Activated CD4-positive, alpha-beta T cell treated with anti-CD3 and anti-CD28 coated beads, Interleukin-2, amount 10 ng/mL, durations not matched to agents 24 days and 14 days (primary cell): ENCODE measurements around the gene NKAIN4. TPM values are rescaled to one million over a fixed set of nuclear protein-coding genes. Genes with fewer than 3 reads are reported as not detected.
"Not testable (repeated sequence)": the region's sequence is repeated elsewhere in the genome, so short reads cannot be mapped to it uniquely, and the experiment has no call there.

ENCODE experiments used
- DNase-seq: peaks from one replicate; pipeline ENCODE4 v3.0.0; 2022
- H3K27ac Mint-ChIP-seq: one replicate; pipeline ENCODE4 v1.8.0; 2022; ENCODE audit warnings: mild to moderate bottlenecking, mixed read lengths
- H3K27me3 Mint-ChIP-seq: one replicate; pipeline ENCODE4 v1.8.0; 2022; ENCODE audit warnings: mixed read lengths
- H3K36me3 Mint-ChIP-seq: one replicate; pipeline ENCODE4 v1.8.0; 2022; ENCODE audit warnings: low read depth, mild to moderate bottlenecking, mixed read lengths
- H3K4me1 Mint-ChIP-seq: one replicate; pipeline ENCODE4 v1.8.0; 2021; ENCODE audit warnings: mixed read lengths
- H3K4me3 Mint-ChIP-seq: one replicate; pipeline ENCODE4 v1.8.0; 2022; ENCODE audit warnings: mild to moderate bottlenecking, moderate library complexity, mixed read lengths
- H3K9me3 Mint-ChIP-seq: one replicate; pipeline ENCODE4 v1.8.0; 2021; ENCODE audit warnings: mixed read lengths
- intact Hi-C: fragments of 100-400 bp; cut with micrococcal nuclease; formaldehyde crosslinking; loops from one replicate; pipeline ENCODE4 v1.15.1; 2023
- total RNA-seq: library from RNA; stranded (reverse); gene quantifications from 2 replicates; pipeline ENCODE4 v1.2.3, GENCODE V29; 2022

The NKAIN4 gene
- total RNA-seq, 1 donor from 2014 or later, result not detected

GRCh38 chr20:63251350-63251749 is 2.9 kb downstream of the NKAIN4 start:
- H3K4me3 Mint-ChIP-seq, intact Hi-C loops, DNase-seq, H3K4me1 Mint-ChIP-seq, H3K27ac Mint-ChIP-seq, H3K9me3 Mint-ChIP-seq, H3K36me3 Mint-ChIP-seq: not testable (repeated sequence)
- H3K27me3 Mint-ChIP-seq, result peaks cover 32% of the 10 kb centered on the region

- H3K36me3 Mint-ChIP-seq, result no peaks in the 10 kb centered on the region
- intact Hi-C loops, result no loop called here
Observed at GRCh38 chr20:63249891-63250290, 4.4 kb downstream of the NKAIN4 start.

DNA sequence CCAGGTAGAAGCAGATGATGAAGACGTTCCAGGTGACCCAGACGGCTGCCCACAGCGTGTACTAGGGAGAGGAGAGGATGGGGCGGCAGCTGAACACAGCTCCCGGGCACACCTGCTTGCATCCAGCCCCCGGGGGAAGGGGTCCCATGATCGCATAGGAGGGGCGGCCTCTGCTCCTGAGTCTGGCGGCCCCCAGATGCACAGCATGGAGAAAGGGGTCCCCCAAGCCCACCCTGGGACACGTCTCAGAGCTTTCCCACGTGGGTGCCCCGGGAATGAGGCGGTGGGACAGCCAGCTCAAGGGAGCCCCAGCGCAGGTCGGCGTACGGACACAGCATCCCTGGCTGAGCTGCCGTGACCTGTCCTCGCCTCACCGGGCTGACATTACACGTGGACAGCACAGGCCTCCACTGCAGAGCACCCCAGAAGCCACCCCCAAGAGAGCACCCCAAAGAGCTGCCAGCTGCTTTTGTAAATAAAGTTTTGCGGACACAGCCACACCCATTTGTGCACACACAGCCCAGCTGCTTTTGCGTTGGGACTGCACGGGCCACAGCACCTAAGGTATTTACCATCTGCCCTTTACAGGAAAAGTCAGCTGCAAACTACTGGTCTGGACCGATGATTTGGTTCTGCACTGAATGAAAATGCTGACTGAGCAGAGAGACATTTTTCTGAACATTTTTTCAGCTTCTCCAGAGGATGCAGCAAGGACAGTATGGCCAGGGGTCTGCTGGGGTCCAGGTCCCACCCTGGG is 5.2 kb downstream of the NKAIN4 start:
- intact Hi-C loops, result no loop called here
- no peak overlapping the region for H3K27ac Mint-ChIP-seq
- H3K4me1 Mint-ChIP-seq, result no peaks in the 10 kb centered on the region
- no peak overlapping the region for H3K4me3 Mint-ChIP-seq
- H3K27me3 Mint-ChIP-seq, result peaks cover 24% of the 10 kb centered on the region
- no peaks in the 10 kb centered on the region for H3K9me3 Mint-ChIP-seq
- H3K36me3 Mint-ChIP-seq, result no peaks in the 10 kb centered on the region
- no peak for DNase-seq

More at GRCh38 chr20:63249891-63250290, 4.4 kb downstream of the NKAIN4 start:
- Mint-ChIP-seq H3K4me3 (no peak overlapping the region), H3K4me1 (no peaks in the 10 kb centered on the region), H3K27me3 (peaks cover 26% of the 10 kb centered on the region), H3K9me3 (no peaks in the 10 kb centered on the region), H3K27ac (no peak overlapping the region)
- no peak for DNase-seq

DNA sequence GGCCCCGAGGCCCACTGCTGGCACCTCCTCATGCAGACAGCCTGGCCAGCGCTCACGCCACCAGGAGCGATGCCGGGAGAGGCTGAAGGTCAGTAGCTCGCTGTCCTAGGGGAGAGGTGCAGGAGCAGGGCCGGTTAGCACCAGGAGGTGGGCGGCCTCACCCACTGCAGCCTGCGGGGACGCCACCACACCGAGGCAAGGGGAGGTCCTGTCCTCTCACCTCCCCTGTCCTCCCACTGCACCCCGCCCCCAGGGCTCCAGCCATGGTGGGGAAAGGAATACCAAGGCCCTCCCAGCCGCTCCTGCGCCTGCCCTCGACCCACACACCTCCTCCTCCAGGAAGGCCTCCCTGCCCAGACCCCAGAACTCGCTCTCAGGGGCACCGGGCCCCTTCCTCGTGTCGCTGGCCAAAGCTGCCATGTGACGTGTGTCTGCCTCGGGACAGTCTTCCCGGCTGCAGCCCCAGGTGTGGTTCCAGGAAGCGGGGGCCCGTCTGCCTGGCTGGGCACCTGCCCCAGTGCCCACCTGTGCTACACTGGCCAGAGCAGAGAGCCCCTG is 6.5 kb downstream of the NKAIN4 start:
- Mint-ChIP-seq H3K27ac (no peak overlapping the region), H3K9me3 (no peaks in the 10 kb centered on the region), H3K27me3 (peaks cover 18% of the 10 kb centered on the region), H3K4me3 (no peak overlapping the region), H3K4me1 (no peaks in the 10 kb centered on the region), H3K36me3 (no peaks in the 10 kb centered on the region)
- DNase-seq, result no peak
- intact Hi-C loops, result no loop called here

DNA sequence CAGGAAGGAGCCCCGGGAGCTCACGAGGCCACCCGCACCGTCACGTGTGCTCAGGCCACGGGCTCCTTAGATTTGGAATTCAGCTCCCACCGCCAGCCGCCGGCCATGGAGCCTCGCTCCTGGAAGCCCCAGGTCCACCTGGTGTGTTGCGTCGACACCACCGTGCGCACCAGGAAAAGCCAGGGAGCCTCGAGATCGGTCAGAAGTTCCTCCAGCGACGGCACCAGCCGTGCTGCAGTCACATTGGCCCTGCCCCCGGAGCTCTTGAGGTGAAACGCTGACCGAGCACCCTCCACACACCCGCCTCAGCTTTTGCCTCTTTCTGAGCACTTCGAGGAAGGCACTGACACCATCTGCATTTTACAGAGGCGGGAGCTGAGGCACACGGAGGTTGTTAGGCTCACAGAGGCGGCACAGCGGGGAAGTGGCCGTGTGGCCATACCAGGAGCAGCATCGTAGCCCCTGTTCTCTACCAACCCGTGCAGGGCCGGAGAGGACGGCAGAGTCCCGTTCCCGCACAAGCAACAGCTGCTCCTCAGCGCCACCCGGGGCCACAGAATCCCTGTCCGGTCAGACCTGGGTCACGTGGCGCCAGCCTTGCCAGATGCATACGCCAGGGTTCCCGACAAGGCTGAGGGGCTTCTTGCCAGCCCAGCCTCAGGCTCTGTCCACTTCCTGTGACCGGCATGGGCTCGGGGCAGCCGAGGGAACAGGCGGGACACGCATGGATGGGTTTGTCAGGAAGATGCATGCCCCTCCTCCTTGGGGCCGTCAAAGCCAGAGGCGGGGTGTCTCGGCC is 7.6 kb downstream of the NKAIN4 start:
- H3K36me3 Mint-ChIP-seq, result no peaks in the 10 kb centered on the region
- H3K4me3 Mint-ChIP-seq, result no peak overlapping the region
- intact Hi-C loops, result no loop called here
- no peaks in the 10 kb centered on the region for H3K4me1 Mint-ChIP-seq
- H3K27me3 Mint-ChIP-seq, result peaks cover 14% of the 10 kb centered on the region
- H3K27ac Mint-ChIP-seq, result no peak overlapping the region
- no peak for DNase-seq
- H3K9me3 Mint-ChIP-seq, result no peaks in the 10 kb centered on the region

DNA sequence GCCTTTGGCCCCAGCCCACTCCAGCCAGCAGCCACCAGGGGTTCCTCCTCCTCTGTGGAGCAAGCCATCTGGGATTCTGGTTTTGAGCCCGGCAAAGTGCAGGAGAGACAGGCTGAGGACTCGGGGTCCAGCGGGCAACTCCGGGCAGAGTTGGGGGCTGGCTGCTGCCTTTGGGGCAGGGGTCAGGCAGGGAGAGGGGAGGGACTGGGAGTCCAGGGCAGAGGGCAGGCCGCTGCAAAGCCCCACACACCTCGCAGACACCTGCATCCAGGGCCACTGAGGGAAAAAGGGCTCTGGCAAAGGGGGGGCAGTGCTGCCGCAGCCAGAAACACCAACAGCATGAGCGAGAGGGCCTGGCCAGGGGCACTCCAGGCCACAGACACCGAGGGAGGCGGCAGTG is 9.8 kb downstream of the NKAIN4 start:
- Mint-ChIP-seq H3K27me3 (peaks cover 9% of the 10 kb centered on the region), H3K27ac (no peak overlapping the region), H3K4me3 (no peak overlapping the region), H3K36me3 (no peaks in the 10 kb centered on the region), H3K9me3 (no peaks in the 10 kb centered on the region), H3K4me1 (no peaks in the 10 kb centered on the region)
- intact Hi-C loops, result no loop called here
- no peak for DNase-seq

GRCh38 chr20:63243604-63244247 is 10.5 kb downstream of the NKAIN4 start:
- peaks cover 9% of the 10 kb centered on the region for H3K27me3 Mint-ChIP-seq
- H3K36me3 Mint-ChIP-seq, result no peaks in the 10 kb centered on the region
- intact Hi-C loops, result no loop called here
- DNase-seq, result no peak
- no peak overlapping the region for H3K27ac Mint-ChIP-seq
- H3K4me1 Mint-ChIP-seq, result no peaks in the 10 kb centered on the region
- no peaks in the 10 kb centered on the region for H3K9me3 Mint-ChIP-seq
- H3K4me3 Mint-ChIP-seq, result no peak overlapping the region

- H3K4me1 Mint-ChIP-seq, result no peaks in the 10 kb centered on the region
- no peak for DNase-seq
- peaks cover 6% of the 10 kb centered on the region for H3K27me3 Mint-ChIP-seq
- H3K9me3 Mint-ChIP-seq, result no peaks in the 10 kb centered on the region
- no peak overlapping the region for H3K27ac Mint-ChIP-seq
- intact Hi-C loops, result no loop called here
- no peak overlapping the region for H3K4me3 Mint-ChIP-seq
- no peaks in the 10 kb centered on the region for H3K36me3 Mint-ChIP-seq
Observed at GRCh38 chr20:63242736-63243135, 11.5 kb downstream of the NKAIN4 start.

- peaks cover 6% of the 10 kb centered on the region for H3K27me3 Mint-ChIP-seq
- no peak for DNase-seq
- H3K9me3 Mint-ChIP-seq, result no peaks in the 10 kb centered on the region
- no peaks in the 10 kb centered on the region for H3K4me1 Mint-ChIP-seq
- intact Hi-C loops, result no loop called here
- H3K36me3 Mint-ChIP-seq, result no peaks in the 10 kb centered on the region
- H3K27ac Mint-ChIP-seq, result no peak overlapping the region
- H3K4me3 Mint-ChIP-seq, result no peak overlapping the region
Observed at GRCh38 chr20:63241272-63241671, 13.0 kb downstream of the NKAIN4 start.

DNA sequence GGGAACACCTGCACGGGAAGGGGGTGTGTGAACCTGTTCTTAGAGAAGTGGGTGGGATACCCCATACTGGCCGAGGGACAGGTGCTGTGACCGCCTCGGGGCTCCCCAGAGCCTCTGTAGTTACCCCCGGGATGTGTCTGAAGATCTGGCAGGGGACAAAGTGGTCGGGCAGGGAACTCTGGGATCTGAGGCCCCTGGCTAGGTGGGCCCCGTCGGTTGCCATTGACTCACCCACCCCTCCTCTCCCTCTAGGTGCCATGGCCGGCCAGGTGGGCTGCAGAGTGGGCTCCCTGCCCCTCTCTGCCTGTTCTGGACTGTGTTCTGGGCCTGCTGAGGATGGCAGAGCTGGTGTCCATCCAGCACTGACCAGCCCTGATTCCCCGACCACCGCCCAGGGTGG is 14.3 kb downstream of the NKAIN4 start:
- Mint-ChIP-seq H3K9me3 (no peaks in the 10 kb centered on the region), H3K4me1 (no peaks in the 10 kb centered on the region), H3K36me3 (no peaks in the 10 kb centered on the region), H3K27me3 (no peaks in the 10 kb centered on the region), H3K27ac (no peak overlapping the region), H3K4me3 (no peak overlapping the region)
- DNase-seq, result no peak
- intact Hi-C loops, result no loop called here

GRCh38 chr20:63239431-63239830 is 14.8 kb downstream of the NKAIN4 start:
- Mint-ChIP-seq H3K4me1 (no peaks in the 10 kb centered on the region), H3K27me3 (no peaks in the 10 kb centered on the region), H3K4me3 (no peak overlapping the region), H3K9me3 (no peaks in the 10 kb centered on the region), H3K36me3 (no peaks in the 10 kb centered on the region), H3K27ac (no peak overlapping the region)
- no peak for DNase-seq
- intact Hi-C loops, result no loop called here

GRCh38 chr20:63238514-63239125 is 15.6 kb downstream of the NKAIN4 start:
- H3K4me1 Mint-ChIP-seq, result no peaks in the 10 kb centered on the region
- no peaks in the 10 kb centered on the region for H3K9me3 Mint-ChIP-seq
- DNase-seq, result no peak
- no peaks in the 10 kb centered on the region for H3K36me3 Mint-ChIP-seq
- no peak overlapping the region for H3K27ac Mint-ChIP-seq
- H3K4me3 Mint-ChIP-seq, result no peak overlapping the region
- intact Hi-C loops, result no loop called here
- H3K27me3 Mint-ChIP-seq, result no peaks in the 10 kb centered on the region

DNA sequence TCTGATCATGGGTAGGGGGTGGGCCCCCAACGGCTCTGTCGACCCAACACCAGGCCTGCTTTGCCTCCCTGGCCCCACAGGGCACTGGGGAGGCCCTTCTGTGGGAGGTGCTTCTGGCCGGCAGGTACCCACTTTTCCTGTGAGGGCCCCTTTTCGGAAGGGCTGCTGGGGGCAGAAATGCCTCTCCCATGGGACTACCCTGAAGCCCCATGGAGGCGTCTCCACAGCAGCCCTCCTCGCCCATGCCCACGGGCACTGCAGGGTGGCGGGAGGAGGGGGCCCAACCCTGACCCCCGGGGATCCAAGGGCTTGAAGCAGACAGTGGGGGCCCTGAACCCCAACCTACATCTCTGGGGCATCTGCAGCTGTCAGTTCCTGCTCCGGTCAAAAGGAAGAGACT is 16.2 kb downstream of the NKAIN4 start:
- no peak overlapping the region for H3K27ac Mint-ChIP-seq

More for the DNA sequence above, 16.2 kb downstream of the NKAIN4 start:
- intact Hi-C loops, result no loop called here
- Mint-ChIP-seq H3K4me3 (no peak overlapping the region), H3K9me3 (no peaks in the 10 kb centered on the region), H3K36me3 (no peaks in the 10 kb centered on the region), H3K27me3 (no peaks in the 10 kb centered on the region), H3K4me1 (no peaks in the 10 kb centered on the region)
- DNase-seq, result no peak
